ENCODE results near the gene MFNG.
A peak's percentile ranks its signal among the peaks of the same experiment; 100 is the strongest.

MFNG gene

DNA sequence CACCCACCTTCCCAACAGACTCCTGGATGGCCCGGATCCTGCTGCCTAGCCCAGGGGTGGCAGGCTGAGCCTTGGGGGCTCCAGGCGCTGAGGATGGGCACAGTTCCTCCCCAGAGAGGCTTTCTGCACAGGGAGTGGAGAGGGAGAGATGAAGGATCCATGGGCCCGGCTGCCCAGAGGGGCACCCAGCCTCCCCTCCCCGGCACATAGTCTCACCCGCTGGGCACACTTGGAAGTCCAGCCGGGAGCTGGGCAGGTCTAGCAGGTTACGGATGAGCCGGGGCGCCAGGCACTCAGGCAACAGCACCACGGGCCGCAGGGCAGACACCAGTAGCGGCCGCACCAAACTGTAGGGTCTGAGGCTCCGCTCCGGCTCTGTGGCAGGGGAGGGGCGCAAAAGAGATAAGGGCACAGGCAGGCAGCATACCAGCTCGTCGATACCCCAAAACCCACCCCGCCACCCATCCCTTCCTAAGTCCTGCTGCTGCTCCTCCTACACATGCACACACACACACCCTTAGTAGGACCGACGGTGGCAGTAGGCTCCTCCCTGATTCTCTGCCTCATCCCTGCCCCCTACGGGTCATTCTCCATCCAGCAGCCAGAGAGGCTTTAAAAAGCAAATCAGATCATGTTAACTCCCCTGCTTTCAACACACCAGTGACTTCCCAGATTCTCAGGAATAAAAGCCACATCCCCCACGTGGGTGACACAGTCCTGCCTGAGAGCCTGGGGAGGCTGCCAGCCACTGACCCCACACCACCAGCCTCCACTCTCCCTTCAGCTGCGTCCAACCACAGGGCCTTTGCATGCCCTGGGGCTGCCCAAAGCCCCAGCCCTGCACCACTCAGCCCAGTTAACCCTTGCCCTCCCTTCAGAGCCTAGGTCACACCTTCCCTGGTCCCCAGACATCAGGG, 6.5 kb upstream of the MFNG start:
- peak; percentile 57 for DNase-seq (ENCODE audit: low read depth)
- H3K4me3 ChIP-seq (ENCODE audit: low read depth, low read length), result no peak overlapping the region
- no peak for TF ChIP-seq POLR2A (IDR thresholded peaks at IDR 0.05; ENCODE audit: extremely low read depth, insufficient read length)
- TF ChIP-seq, protein P1, sequence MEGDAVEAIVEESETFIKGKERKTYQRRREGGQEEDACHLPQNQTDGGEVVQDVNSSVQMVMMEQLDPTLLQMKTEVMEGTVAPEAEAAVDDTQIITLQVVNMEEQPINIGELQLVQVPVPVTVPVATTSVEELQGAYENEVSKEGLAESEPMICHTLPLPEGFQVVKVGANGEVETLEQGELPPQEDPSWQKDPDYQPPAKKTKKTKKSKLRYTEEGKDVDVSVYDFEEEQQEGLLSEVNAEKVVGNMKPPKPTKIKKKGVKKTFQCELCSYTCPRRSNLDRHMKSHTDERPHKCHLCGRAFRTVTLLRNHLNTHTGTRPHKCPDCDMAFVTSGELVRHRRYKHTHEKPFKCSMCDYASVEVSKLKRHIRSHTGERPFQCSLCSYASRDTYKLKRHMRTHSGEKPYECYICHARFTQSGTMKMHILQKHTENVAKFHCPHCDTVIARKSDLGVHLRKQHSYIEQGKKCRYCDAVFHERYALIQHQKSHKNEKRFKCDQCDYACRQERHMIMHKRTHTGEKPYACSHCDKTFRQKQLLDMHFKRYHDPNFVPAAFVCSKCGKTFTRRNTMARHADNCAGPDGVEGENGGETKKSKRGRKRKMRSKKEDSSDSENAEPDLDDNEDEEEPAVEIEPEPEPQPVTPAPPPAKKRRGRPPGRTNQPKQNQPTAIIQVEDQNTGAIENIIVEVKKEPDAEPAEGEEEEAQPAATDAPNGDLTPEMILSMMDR (IDR thresholded peaks at IDR 0.05; ENCODE audit: low read depth, low read length), result peak; percentile 73

DNA sequence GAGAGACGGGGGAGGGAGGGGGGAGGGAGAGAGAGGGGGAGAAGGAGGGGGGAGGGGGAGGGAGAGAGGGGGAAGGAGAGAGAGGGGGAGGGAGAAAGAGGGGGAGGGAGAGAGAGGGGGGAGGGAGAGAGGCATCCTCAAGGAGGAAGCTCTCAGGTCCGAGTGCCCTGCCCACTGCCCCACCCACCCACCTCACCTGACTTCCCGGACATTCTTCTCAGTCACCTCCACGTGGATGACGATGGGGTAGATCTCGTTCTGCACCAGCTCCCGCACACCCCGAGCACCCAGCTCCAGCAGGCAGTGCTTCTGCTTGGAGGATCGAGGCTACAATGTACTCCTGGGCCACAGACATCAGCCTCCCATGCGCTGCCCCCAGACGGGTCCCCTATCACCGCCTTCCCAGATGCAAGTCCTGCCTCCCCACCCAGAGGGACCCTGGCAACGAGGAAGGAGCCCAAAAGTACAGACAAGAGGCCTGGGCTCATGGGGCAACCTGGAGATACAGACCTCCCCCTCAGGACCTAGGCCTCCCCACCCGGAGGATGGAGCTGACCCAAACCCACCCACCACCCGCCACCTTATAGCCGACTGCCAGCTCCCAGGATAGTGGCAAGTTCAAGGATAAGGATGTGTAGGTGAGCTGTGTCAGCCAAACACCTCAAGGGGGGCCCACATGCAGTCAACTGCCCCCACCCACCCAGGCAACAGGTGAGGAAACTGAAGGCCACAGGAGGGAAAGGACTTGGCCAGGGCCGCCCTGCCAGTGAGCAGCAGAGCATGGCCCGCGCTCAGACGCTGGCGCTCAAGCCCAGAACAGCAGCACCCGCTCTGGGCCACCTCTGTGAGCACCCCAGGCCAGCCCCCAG, 5.6 kb upstream of the MFNG start:
- DNase-seq (ENCODE audit: low read depth), result no peak
- no peak overlapping the region for H3K4me3 ChIP-seq (ENCODE audit: low read depth, low read length)
- TF ChIP-seq POLR2A (IDR thresholded peaks at IDR 0.05; ENCODE audit: extremely low read depth, insufficient read length), result no peak
- TF ChIP-seq, protein P1 (IDR thresholded peaks at IDR 0.05; ENCODE audit: low read depth, low read length), result no peak
- no peak for TF ChIP-seq MYC (IDR thresholded peaks at IDR 0.05; ENCODE audit: low read depth, low read length)
- TF ChIP-seq, protein P2, sequence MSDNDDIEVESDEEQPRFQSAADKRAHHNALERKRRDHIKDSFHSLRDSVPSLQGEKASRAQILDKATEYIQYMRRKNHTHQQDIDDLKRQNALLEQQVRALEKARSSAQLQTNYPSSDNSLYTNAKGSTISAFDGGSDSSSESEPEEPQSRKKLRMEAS (IDR thresholded peaks at IDR 0.05; ENCODE audit: low read depth, low read length), result no peak

GRCh38 chr22:37491106-37491505, 4.9 kb upstream of the MFNG start:
- H3K4me3 ChIP-seq (ENCODE audit: low read depth, low read length), result no peak overlapping the region
- DNase-seq (ENCODE audit: low read depth), result no peak
- no peak for TF ChIP-seq MYC (IDR thresholded peaks at IDR 0.05; ENCODE audit: low read depth, low read length)
- TF ChIP-seq POLR2A (IDR thresholded peaks at IDR 0.05; ENCODE audit: extremely low read depth, insufficient read length), result no peak
- TF ChIP-seq, protein P2 (IDR thresholded peaks at IDR 0.05; ENCODE audit: low read depth, low read length), result no peak
- TF ChIP-seq, protein P1 (IDR thresholded peaks at IDR 0.05; ENCODE audit: low read depth, low read length), result no peak

GRCh38 chr22:37489983-37490382, 3.8 kb upstream of the MFNG start:
- no peak for TF ChIP-seq MYC (IDR thresholded peaks at IDR 0.05; ENCODE audit: low read depth, low read length)
- TF ChIP-seq, protein P1 (IDR thresholded peaks at IDR 0.05; ENCODE audit: low read depth, low read length), result no peak
- TF ChIP-seq POLR2A (IDR thresholded peaks at IDR 0.05; ENCODE audit: extremely low read depth, insufficient read length), result no peak
- TF ChIP-seq, protein P2 (IDR thresholded peaks at IDR 0.05; ENCODE audit: low read depth, low read length), result no peak
- no peak for DNase-seq (ENCODE audit: low read depth)
- H3K4me3 ChIP-seq (ENCODE audit: low read depth, low read length), result no peak overlapping the region

- no peak for TF ChIP-seq MYC (IDR thresholded peaks at IDR 0.05; ENCODE audit: low read depth, low read length)
- TF ChIP-seq, protein P2 (IDR thresholded peaks at IDR 0.05; ENCODE audit: low read depth, low read length), result no peak
- TF ChIP-seq POLR2A (IDR thresholded peaks at IDR 0.05; ENCODE audit: extremely low read depth, insufficient read length), result no peak
- no peak overlapping the region for H3K4me3 ChIP-seq (ENCODE audit: low read depth, low read length)
- DNase-seq (ENCODE audit: low read depth), result no peak
Measured at GRCh38 chr22:37488337-37489135, 2.4 kb upstream of the MFNG start.

All from NB4 (cell line).